ENCODE data around the gene ADGRV1.

GRCh38 chr5:91182763-91183162, 624.2 kb downstream of the ADGRV1 start:
- TF ChIP-seq CTCF (conservative IDR thresholded peaks at IDR 0.05; ENCODE audit: low read length) (no peak), EZH2phosphoT487 (IDR thresholded peaks at IDR 0.05; ENCODE audit: borderline replicate concordance) (no peak)

All from Loucy (cell line).